Hepatic stellate cell (primary cell): ENCODE measurements around the gene CAPN7.

ENCODE experiments used
- DNase-seq: peaks from one replicate; pipeline ENCODE4 v3.0.0; 2011; ENCODE audit warnings: low spot score

The CAPN7 gene

GRCh38 chr3:15246186-15246585 lies 40.1 kb downstream of the CAPN7 start:
- DNase-seq, result no peak

- DNase-seq, result no peak
Measured at GRCh38 chr3:15253023-15253697, 47.1 kb downstream of the CAPN7 start.

DNA sequence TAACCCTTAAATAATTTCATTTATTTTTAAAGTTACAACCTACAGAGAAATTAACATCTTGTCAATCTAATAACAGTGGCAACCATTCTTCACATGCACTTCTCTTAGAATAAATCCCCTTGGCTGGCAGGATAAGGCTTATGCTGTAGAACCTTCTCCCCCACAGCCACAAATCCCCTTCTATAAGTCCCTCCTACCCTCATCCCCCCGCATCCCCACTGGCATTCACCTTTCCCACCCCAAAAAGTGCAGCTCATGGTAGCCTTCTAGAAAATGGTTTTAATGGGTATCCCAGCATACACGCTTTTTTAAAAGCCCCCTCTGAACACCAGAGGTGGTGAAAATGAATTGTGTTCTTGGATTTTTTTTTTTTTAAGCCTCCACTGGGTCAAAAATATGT lies 49.2 kb downstream of the CAPN7 start:
- DNase-seq, result no peak

DNA sequence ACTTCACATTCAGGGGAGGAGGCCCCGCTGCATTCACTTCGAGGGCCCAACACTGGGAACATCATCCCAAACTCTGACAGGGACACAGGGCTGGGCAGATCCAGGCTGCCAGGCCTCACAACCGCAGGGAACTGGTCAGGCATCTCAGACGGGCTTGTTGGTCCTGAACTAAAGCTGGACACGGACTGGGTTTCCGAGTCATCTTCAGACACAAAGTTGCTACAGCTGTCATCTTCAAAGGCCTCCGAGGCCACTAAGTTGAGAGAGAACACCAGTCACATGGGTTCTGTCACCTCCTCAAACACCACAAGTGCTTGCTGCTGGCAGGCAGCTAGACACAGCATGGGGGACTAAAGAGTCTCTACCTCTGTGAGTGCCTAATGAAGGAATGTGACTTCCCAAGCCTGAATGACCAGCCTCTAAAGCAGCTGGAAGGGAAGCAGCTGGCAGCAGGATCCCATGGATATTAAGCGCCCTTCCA lies 50.9 kb downstream of the CAPN7 start:
- DNase-seq, result no peak

DNA sequence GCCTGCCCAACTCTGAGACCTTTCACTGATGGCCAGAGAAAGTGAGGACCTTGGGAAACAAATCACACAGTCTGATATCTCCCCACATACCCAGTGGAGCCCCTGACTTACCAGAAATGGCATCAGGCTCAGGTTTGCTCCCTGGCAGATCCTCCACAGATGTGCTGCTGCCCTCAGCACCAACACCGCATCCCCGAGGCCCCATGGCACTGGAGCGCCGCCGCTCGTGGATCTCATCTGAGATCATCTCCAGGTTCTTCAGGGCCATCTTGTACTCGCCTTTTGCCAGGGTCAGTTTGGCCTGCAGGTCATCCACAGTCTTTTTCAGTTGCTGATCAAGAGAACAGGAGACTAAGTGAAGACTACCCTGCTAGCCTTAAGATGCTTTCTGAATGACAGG lies 52.7 kb downstream of the CAPN7 start:
- no peak for DNase-seq

- no peak for DNase-seq
Measured at GRCh38 chr3:15260531-15260930, 54.5 kb downstream of the CAPN7 start.

GRCh38 chr3:15261274-15261673 lies 55.2 kb downstream of the CAPN7 start:
- no peak for DNase-seq

GRCh38 chr3:15262021-15262420 lies 56.0 kb downstream of the CAPN7 start:
- DNase-seq, result no peak

GRCh38 chr3:15263120-15263519 lies 57.1 kb downstream of the CAPN7 start:
- DNase-seq, result no peak

- no peak for DNase-seq
Measured at GRCh38 chr3:15263926-15264325, 57.9 kb downstream of the CAPN7 start.

DNA sequence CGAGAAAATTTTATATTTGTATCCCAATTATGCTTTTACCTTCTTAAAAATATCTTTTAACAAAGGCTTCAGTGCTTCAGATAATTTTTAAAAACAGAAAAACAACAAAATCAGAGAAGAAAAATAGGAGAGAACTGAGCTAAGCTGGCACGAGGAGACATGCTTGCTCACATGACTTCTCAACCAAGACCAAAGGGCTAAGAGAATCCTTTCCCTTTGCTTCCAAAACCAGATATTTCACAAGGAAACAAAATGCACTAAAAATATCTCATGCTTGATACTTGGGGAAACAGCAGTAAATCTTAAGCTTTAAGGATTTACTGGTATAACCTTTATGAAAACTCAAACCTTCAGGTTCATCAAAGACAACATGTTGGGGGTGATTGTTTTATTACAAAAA lies 58.4 kb downstream of the CAPN7 start:
- no peak for DNase-seq

DNA sequence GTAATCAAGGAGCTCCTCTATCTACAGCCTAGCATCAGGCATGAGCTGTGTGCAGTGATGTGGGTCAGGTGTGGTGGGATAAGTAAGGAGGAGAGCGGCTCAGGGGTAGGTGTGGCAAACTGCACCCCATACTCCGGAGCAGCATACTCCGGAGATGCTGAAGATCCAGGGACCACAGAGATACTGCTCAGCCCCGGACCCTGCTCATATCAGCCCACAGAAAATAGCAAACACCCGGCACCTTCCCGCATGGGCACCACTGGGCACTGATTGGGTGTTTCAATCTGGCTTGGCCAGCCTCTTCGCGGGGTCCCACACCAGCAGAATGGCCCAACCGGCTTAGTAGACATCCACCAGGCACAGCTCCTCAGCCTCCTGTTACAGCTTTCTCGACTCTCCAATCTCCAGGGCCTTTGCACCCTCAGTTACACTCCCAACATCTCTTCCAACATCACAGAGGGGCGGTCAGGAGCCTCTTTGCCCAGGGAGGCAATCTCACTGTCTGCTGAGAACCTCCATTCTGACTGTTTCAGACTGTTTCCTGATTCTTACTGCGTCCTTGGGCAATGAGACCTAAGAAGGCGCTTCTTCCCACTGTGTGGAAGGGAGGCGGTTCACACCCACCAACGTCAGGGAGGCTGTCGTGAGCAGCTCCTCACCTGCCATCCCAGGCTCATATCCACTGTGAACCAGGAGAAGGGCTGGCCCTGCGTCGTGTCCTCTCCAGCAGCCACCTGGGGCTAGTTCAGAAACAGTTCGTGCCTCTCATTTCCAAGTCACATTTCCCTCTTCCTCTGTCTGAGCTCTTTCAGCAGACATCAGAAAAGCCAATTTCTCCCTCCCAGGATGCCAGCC lies 59.8 kb downstream of the CAPN7 start:
- no peak for DNase-seq

DNA sequence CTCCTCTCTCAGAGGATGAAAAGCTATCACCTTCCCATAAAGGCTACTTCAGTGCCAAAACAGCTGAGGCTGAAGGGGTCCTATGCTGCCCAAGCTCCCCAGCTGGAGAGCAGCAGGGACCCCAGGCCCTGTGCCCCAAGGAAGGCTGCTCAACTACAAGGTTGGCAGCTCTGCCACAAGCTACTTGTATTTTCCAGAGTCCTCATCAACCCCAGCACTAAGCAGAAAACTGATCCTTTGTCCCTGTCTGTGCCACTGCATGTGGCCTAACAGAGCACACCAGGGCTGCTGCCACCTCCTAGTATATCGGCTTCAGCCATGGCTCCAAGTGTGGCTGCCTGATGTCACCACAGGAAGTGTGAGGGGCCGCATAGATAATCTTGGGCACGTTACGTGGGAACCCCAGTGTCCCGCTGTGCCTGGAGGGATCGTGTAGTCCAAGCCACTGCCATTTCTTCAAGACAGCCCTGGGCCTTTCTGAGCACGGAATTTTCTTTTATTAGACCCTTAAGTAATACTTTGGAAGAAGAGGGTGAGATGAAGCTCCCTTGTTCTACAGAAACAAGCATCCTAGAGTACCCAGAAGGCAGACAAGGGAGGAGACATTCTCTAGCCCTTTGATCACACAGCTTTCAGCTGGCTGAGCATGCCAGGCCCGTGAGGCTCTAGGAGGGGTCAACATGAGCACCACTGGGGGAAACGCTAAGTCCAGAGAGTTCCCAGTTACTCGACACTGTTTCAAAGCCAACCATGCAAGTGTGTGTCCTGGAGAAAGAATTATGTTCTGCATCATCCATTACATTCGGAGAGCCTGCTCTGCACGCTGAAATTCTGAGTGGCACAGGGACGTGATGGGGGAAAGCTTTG lies 60.7 kb downstream of the CAPN7 start:
- no peak for DNase-seq

- DNase-seq, result no peak
Measured at GRCh38 chr3:15267502-15267901, 61.5 kb downstream of the CAPN7 start.

- DNase-seq, result peak; percentile 84
Measured at GRCh38 chr3:15268033-15268631, 62.1 kb downstream of the CAPN7 start.

- peak; percentile 55 for DNase-seq
Measured at GRCh38 chr3:15269091-15269989, 63.3 kb downstream of the CAPN7 start.

GRCh38 chr3:15271030-15271429 lies 65.0 kb downstream of the CAPN7 start:
- no peak for DNase-seq

GRCh38 chr3:15271785-15272381 lies 65.8 kb downstream of the CAPN7 start:
- DNase-seq, result no peak

GRCh38 chr3:15272426-15273196 lies 66.6 kb downstream of the CAPN7 start:
- DNase-seq, result no peak

DNA sequence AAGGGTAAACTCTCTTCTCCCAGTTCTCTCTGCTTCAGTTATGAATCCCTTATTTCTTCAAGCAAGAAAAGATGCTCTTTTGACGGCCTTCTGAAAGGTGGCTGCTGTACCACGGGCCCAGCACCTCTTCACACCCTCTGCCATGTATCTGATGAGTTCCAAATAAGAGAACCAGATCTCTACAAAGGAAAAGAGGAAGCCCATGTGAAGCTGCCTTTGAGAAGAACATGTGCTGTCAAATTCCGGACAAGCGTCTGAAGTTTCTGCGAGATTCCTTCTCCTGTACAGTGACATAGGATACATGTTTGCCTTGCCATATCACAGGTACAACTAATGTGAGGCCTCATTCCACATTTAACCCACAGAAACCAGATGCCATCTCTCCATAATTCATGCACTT lies 67.2 kb downstream of the CAPN7 start:
- DNase-seq, result no peak
